ENCODE measurements around the gene MRPL18.

The MRPL18 gene

DNA sequence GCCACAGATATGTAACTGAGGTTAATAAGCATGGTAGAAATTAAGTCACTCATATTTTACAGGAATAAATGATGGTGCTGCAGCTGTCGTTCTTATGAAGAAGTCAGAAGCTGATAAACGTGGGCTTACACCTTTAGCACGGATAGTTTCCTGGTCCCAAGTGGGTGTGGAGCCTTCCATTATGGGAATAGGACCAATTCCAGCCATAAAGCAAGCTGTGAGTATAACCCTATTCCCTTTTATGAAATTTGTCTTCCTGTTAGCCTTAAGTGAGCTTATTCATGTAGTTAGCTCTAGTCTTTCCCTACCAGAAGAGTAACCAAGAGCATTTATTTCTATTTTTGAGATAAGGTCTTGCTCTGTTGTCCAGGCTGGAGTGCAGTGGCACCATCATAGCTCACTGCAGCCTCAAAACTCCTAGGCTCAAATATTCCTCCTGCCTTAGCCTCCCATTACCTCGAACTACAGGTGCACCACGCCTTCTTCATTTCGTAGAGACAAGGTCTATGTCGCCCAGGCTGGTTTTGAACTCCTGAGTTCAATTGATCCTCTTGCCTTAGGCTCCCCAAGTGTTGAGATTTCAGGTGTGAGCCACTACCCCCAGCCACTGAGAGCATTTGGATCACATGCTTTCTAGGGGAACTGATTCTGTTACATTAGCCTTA is 12.9 kb upstream of the MRPL18 start:
- Histone ChIP-seq H3K9me3 (ENCODE audit: low read length) (no peaks in the 10 kb centered on the region), H3K79me2 (ENCODE audit: insufficient read depth, low read length) (no peaks in the 10 kb centered on the region), H3K4me3 (ENCODE audit: low read depth, low read length, poor library complexity, severe bottlenecking) (no peak overlapping the region), H3K4me1 (ENCODE audit: insufficient read depth, low read length, severe bottlenecking) (no peaks in the 10 kb centered on the region), H3F3A (ENCODE audit: insufficient read depth, low read length) (no peaks in the 10 kb centered on the region), H3K36me3 (ENCODE audit: insufficient read depth, low read length) (peaks cover 100% of the 10 kb centered on the region), H3K27me3 (ENCODE audit: insufficient read depth, low read length) (no peaks in the 10 kb centered on the region), H3K27ac (ENCODE audit: low read depth, low read length, poor library complexity, severe bottlenecking) (no peak overlapping the region), H3K9ac (ENCODE audit: low read length) (no peak overlapping the region), H4K20me1 (ENCODE audit: insufficient read depth, low read length) (no peaks in the 10 kb centered on the region), H2AFZ (ENCODE audit: low read length) (no peak overlapping the region), H3K9me2 (ENCODE audit: low read depth, low read length) (no peaks in the 10 kb centered on the region), H3K4me2 (ENCODE audit: low read length) (no peak overlapping the region)
- TF ChIP-seq, protein P1, sequence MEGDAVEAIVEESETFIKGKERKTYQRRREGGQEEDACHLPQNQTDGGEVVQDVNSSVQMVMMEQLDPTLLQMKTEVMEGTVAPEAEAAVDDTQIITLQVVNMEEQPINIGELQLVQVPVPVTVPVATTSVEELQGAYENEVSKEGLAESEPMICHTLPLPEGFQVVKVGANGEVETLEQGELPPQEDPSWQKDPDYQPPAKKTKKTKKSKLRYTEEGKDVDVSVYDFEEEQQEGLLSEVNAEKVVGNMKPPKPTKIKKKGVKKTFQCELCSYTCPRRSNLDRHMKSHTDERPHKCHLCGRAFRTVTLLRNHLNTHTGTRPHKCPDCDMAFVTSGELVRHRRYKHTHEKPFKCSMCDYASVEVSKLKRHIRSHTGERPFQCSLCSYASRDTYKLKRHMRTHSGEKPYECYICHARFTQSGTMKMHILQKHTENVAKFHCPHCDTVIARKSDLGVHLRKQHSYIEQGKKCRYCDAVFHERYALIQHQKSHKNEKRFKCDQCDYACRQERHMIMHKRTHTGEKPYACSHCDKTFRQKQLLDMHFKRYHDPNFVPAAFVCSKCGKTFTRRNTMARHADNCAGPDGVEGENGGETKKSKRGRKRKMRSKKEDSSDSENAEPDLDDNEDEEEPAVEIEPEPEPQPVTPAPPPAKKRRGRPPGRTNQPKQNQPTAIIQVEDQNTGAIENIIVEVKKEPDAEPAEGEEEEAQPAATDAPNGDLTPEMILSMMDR (IDR thresholded peaks at IDR 0.05; ENCODE audit: low read length) = no peak
- TF ChIP-seq EZH2 (IDR thresholded peaks at IDR 0.05; ENCODE audit: borderline replicate concordance, low read length) = no peak

DNA sequence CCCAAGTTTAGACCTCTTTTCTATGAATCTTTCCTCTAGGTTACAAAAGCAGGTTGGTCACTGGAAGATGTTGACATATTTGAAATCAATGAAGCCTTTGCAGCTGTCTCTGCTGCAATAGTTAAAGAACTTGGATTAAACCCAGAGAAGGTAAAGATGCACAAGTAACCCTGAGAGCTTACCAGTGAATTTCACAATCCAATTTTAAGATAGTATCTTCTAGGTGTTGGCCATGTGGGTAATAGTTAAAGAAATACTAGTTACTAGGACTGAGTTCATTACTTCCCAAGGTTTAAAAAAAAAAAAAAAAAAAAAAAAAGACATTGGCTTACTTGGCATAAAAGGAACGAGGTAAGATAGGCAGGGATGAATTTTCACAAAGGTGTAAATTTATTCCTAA is 12.1 kb upstream of the MRPL18 start:
- Histone ChIP-seq H3K9ac (ENCODE audit: low read length) (no peak overlapping the region), H4K20me1 (ENCODE audit: insufficient read depth, low read length) (no peaks in the 10 kb centered on the region), H3K36me3 (ENCODE audit: insufficient read depth, low read length) (peaks cover 100% of the 10 kb centered on the region), H3K4me2 (ENCODE audit: low read length) (no peak overlapping the region), H3K4me1 (ENCODE audit: insufficient read depth, low read length, severe bottlenecking) (no peaks in the 10 kb centered on the region), H3K27me3 (ENCODE audit: insufficient read depth, low read length) (no peaks in the 10 kb centered on the region), H2AFZ (ENCODE audit: low read length) (no peak overlapping the region), H3K27ac (ENCODE audit: low read depth, low read length, poor library complexity, severe bottlenecking) (no peak overlapping the region), H3K9me2 (ENCODE audit: low read depth, low read length) (no peaks in the 10 kb centered on the region), H3K4me3 (ENCODE audit: low read depth, low read length, poor library complexity, severe bottlenecking) (no peak overlapping the region), H3F3A (ENCODE audit: insufficient read depth, low read length) (no peaks in the 10 kb centered on the region), H3K9me3 (ENCODE audit: low read length) (no peaks in the 10 kb centered on the region), H3K79me2 (ENCODE audit: insufficient read depth, low read length) (no peaks in the 10 kb centered on the region)
- TF ChIP-seq, protein P1 (IDR thresholded peaks at IDR 0.05; ENCODE audit: low read length) = no peak
- TF ChIP-seq EZH2 (IDR thresholded peaks at IDR 0.05; ENCODE audit: borderline replicate concordance, low read length) = no peak

- Histone ChIP-seq H3K27ac (ENCODE audit: low read depth, low read length, poor library complexity, severe bottlenecking) (no peak overlapping the region), H3F3A (ENCODE audit: insufficient read depth, low read length) (no peaks in the 10 kb centered on the region; the same call in 1 of the 2 replicates), H3K9ac (ENCODE audit: low read length) (no peak overlapping the region), H4K20me1 (ENCODE audit: insufficient read depth, low read length) (no peaks in the 10 kb centered on the region), H3K36me3 (ENCODE audit: insufficient read depth, low read length) (peaks cover 100% of the 10 kb centered on the region), H3K27me3 (ENCODE audit: insufficient read depth, low read length) (no peaks in the 10 kb centered on the region), H3K9me2 (ENCODE audit: low read depth, low read length) (no peaks in the 10 kb centered on the region), H2AFZ (ENCODE audit: low read length) (no peak overlapping the region), H3K4me1 (ENCODE audit: insufficient read depth, low read length, severe bottlenecking) (no peaks in the 10 kb centered on the region), H3K9me3 (ENCODE audit: low read length) (no peaks in the 10 kb centered on the region), H3K79me2 (ENCODE audit: insufficient read depth, low read length) (no peaks in the 10 kb centered on the region), H3K4me3 (ENCODE audit: low read depth, low read length, poor library complexity, severe bottlenecking) (no peak overlapping the region), H3K4me2 (ENCODE audit: low read length) (no peak overlapping the region)
- no peak for TF ChIP-seq EZH2 (IDR thresholded peaks at IDR 0.05; ENCODE audit: borderline replicate concordance, low read length)
- TF ChIP-seq, protein P1 (IDR thresholded peaks at IDR 0.05; ENCODE audit: low read length) = no peak
Measured at GRCh38 chr6:159778542-159779103, 11.6 kb upstream of the MRPL18 start.
